ENCODE results near the gene NSD2. TPM values are rescaled to one million over a fixed set of nuclear protein-coding genes. Genes with fewer than 3 reads are reported as not detected.
"Not testable (repeated sequence)": the region's sequence is repeated elsewhere in the genome, so short reads cannot be mapped to it uniquely, and the experiment has no call there.

The NSD2 gene
- total RNA-seq, 4 donors from 2014 or later, result 30.9 to 63.7 (median 40.3) TPM

DNA sequence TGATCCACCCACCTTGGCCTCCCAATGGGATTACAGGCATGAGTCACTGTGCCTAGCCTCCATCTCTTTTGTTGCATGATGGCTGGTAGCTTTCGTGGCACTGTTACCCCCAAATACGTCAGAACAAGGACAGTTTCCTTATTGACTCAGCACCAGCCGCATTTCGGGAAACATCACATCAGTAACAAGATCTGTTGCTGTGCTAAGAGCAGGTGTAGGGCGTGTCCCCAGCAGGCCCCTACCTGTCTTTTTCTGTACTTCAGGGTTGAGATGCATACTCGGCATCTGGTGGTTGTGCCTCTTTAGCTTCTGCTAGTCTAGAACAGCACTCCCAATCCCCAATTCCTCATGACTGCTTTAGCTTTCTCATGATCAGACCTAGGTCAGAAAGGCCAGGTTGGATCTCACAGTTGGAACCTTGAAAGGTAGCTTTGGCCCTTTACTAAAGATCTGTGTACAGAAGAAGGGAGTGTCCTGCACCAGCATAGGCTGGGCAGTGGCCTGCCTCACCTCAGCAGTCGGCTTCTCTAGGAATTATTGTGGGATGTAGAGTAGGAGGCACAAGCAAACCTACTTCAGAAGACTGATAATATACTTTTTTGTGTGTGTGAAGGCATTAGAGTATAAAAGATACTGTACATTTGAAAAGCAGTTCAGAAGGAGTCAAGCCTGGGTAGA is 36.8 kb downstream of the NSD2 start:
- Histone ChIP-seq H3K27me3 (no peaks in the 10 kb centered on the region), H3K4me3 (replicated peaks in 1 of 3) (no peak overlapping the region), H3K27ac (no peak overlapping the region), H3K4me1 (no peaks in the 10 kb centered on the region), H3K36me3 (no peaks in the 10 kb centered on the region), H3K9me3 (no peaks in the 10 kb centered on the region)
- intact Hi-C loops (cut with DNase I), result no loop called here
- 96 to 99% methylated on average over 7 of the region's 7 CpGs for WGBS, 2 donors
- no peak for TF ChIP-seq POLR2A (IDR thresholded peaks at IDR 0.05)
- TF ChIP-seq, protein P1, sequence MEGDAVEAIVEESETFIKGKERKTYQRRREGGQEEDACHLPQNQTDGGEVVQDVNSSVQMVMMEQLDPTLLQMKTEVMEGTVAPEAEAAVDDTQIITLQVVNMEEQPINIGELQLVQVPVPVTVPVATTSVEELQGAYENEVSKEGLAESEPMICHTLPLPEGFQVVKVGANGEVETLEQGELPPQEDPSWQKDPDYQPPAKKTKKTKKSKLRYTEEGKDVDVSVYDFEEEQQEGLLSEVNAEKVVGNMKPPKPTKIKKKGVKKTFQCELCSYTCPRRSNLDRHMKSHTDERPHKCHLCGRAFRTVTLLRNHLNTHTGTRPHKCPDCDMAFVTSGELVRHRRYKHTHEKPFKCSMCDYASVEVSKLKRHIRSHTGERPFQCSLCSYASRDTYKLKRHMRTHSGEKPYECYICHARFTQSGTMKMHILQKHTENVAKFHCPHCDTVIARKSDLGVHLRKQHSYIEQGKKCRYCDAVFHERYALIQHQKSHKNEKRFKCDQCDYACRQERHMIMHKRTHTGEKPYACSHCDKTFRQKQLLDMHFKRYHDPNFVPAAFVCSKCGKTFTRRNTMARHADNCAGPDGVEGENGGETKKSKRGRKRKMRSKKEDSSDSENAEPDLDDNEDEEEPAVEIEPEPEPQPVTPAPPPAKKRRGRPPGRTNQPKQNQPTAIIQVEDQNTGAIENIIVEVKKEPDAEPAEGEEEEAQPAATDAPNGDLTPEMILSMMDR (IDR thresholded peaks at IDR 0.05), result no peak
- no peak for DNase-seq

DNA sequence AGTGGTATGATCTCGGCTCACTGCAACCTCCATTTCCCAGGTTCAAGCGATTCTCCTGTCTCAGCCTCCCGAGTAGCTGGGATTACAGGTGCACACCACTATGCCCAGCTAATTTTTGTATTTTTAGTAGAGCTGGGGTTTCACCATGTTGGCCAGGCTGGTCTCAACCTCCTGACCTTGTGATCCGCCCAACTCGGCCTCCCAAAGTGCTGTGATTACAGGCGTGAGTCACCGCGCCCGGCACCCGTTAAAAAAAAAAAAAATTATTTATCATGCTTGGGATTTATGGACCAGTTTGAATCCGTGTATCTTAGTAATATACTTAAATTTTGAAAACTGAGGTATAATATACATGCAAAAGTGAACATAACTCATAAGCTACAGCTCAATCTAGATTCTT is 38.5 kb downstream of the NSD2 start:
- H3K4me3 ChIP-seq (replicated peaks in 1 of 3); H3K9me3 ChIP-seq: not testable (repeated sequence)
- intact Hi-C loops (cut with DNase I), result loop anchor here (10.0 kb wide), 1 partner anchor 275 kb away; no protein-coding TSS in a partner anchor

GRCh38 chr4:1910643-1911042 is 39.5 kb downstream of the NSD2 start:
- Histone ChIP-seq H3K36me3 (no peaks in the 10 kb centered on the region), H3K4me3 (replicated peaks in 1 of 3) (no peak overlapping the region), H3K4me1 (no peaks in the 10 kb centered on the region), H3K27ac (no peak overlapping the region), H3K27me3 (no peaks in the 10 kb centered on the region), H3K9me3 (no peaks in the 10 kb centered on the region)
- DNase-seq, result peak; percentile 56
- TF ChIP-seq, protein P1 (IDR thresholded peaks at IDR 0.05), result peak in 4 of 6 experiments; percentile 32 to 72 (median 56)
- no peak for TF ChIP-seq POLR2A (IDR thresholded peaks at IDR 0.05)
- intact Hi-C loops (cut with DNase I), result loop anchor here (10.0 kb wide), 1 partner anchor 274 kb away; no protein-coding TSS in a partner anchor
- WGBS, 2 donors, result 43 to 49% methylated on average over 3 of the region's 3 CpGs

More for the DNA sequence above, 38.5 kb downstream of the NSD2 start:
- H3K4me1 ChIP-seq, H3K27ac ChIP-seq, DNase-seq, H3K27me3 ChIP-seq, H3K36me3 ChIP-seq: not testable (repeated sequence)
- WGBS, 2 donors, result 95 to 97% methylated on average over 11 of the region's 11 CpGs

GRCh38 chr4:1911316-1911715 is 40.1 kb downstream of the NSD2 start:
- WGBS, 2 donors, result 77 to 87% methylated on average over 9 of the region's 9 CpGs
- not testable (repeated sequence) for DNase-seq; H3K4me3 ChIP-seq (replicated peaks in 1 of 3); H3K27ac ChIP-seq; H3K36me3 ChIP-seq; H3K4me1 ChIP-seq; H3K9me3 ChIP-seq; H3K27me3 ChIP-seq
- intact Hi-C loops (cut with DNase I), result loop anchor here (10.0 kb wide), 1 partner anchor 273 kb away; no protein-coding TSS in a partner anchor

- Histone ChIP-seq H3K9me3 (no peaks in the 10 kb centered on the region), H3K4me1 (no peaks in the 10 kb centered on the region), H3K4me3 (replicated peaks in 1 of 3) (no peak overlapping the region), H3K27ac (no peak overlapping the region), H3K36me3 (peaks cover 11 to 12% of the 10 kb centered on the region in 2 donors), H3K27me3 (no peaks in the 10 kb centered on the region)
- whole genome bisulfite sequencing, 2 donors, result 95 to 96% methylated on average over 7 of the region's 7 CpGs
- DNase-seq, result no peak
- TF ChIP-seq, protein P1 (IDR thresholded peaks at IDR 0.05), result no peak
- no peak for TF ChIP-seq POLR2A (IDR thresholded peaks at IDR 0.05)
- intact Hi-C loops (cut with DNase I), result no loop called here
Measured at GRCh38 chr4:1922821-1923220, 51.6 kb downstream of the NSD2 start.

DNA sequence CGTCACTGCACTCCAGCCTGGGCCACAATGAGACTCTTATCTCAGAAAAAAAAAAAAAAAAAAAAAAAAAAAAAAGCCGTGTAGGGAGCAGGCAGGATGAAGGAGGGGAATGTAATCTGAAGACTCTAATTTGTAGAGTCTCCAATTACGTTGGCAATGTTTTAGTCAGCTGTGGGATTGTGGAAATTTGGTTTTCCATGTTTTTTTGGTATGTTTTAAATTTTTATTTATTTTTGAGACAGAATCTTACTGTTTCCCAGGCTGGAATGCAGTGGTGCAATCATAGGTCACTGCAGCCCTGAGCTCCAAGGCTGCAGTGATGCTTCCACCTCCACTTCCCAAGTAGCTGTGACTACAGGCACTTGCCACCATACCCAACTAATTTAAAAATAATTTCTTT is 56.5 kb downstream of the NSD2 start:
- H3K27ac ChIP-seq, result no peak overlapping the region
- no peak for DNase-seq
- no peak for TF ChIP-seq POLR2A (IDR thresholded peaks at IDR 0.05)
- TF ChIP-seq, protein P1 (IDR thresholded peaks at IDR 0.05), result no peak
- H3K27me3 ChIP-seq, result no peaks in the 10 kb centered on the region
- no peak overlapping the region for H3K4me3 ChIP-seq (replicated peaks in 1 of 3)
- intact Hi-C loops (cut with DNase I), result no loop called here
- H3K9me3 ChIP-seq, result no peaks in the 10 kb centered on the region
- WGBS, 2 donors, result 63 to 92% methylated on average over 3 of the region's 3 CpGs
- peaks cover 5 to 8% of the 10 kb centered on the region in 2 donors for H3K36me3 ChIP-seq
- peaks cover 0 to 4% of the 10 kb centered on the region in 2 donors for H3K4me1 ChIP-seq
